Measurements from ENCODE around the gene C19orf33. TPM values are rescaled to one million over a fixed set of nuclear protein-coding genes. Genes with fewer than 3 reads are reported as not detected.

Gene C19orf33
- total RNA-seq, 1 donor from 2014 or later: not detected

- DNase-seq (ENCODE audit: extremely low spot score, unreplicated experiment): no peak
- H3K27ac Mint-ChIP-seq (ENCODE audit: unreplicated experiment): no peak overlapping the region
- no peaks in the 10 kb centered on the region for H3K27me3 Mint-ChIP-seq (ENCODE audit: unreplicated experiment)
- TF ChIP-seq CTCF (IDR thresholded peaks at IDR 0.05): no peak
- H3K9me3 Mint-ChIP-seq (ENCODE audit: unreplicated experiment): no peaks in the 10 kb centered on the region
- H3K4me3 Mint-ChIP-seq (ENCODE audit: unreplicated experiment): no peak overlapping the region
- H3K36me3 Mint-ChIP-seq (ENCODE audit: unreplicated experiment): no peaks in the 10 kb centered on the region
- peaks cover 40% of the 10 kb centered on the region for H3K4me1 Mint-ChIP-seq (ENCODE audit: unreplicated experiment)
These were observed 15.8 kb upstream of the C19orf33 start for GRCh38 chr19:38288123-38288855.

- H3K4me1 Mint-ChIP-seq (ENCODE audit: unreplicated experiment): peaks cover 38% of the 10 kb centered on the region
- peak overlapping the region; percentile 85 for H3K27ac Mint-ChIP-seq (ENCODE audit: unreplicated experiment)
- no peak for TF ChIP-seq CTCF (IDR thresholded peaks at IDR 0.05)
- H3K27me3 Mint-ChIP-seq (ENCODE audit: unreplicated experiment): no peaks in the 10 kb centered on the region
- H3K4me3 Mint-ChIP-seq (ENCODE audit: unreplicated experiment): no peak overlapping the region
- H3K9me3 Mint-ChIP-seq (ENCODE audit: unreplicated experiment): no peaks in the 10 kb centered on the region
- H3K36me3 Mint-ChIP-seq (ENCODE audit: unreplicated experiment): no peaks in the 10 kb centered on the region
- DNase-seq (ENCODE audit: extremely low spot score, unreplicated experiment): no peak
These were observed 14.1 kb upstream of the C19orf33 start for GRCh38 chr19:38289955-38290354.

- Mint-ChIP-seq H3K9me3 (ENCODE audit: unreplicated experiment) (no peaks in the 10 kb centered on the region), H3K36me3 (ENCODE audit: unreplicated experiment) (no peaks in the 10 kb centered on the region), H3K4me3 (ENCODE audit: unreplicated experiment) (no peak overlapping the region), H3K27ac (ENCODE audit: unreplicated experiment) (peak overlapping the region; percentile 85), H3K27me3 (ENCODE audit: unreplicated experiment) (no peaks in the 10 kb centered on the region), H3K4me1 (ENCODE audit: unreplicated experiment) (peaks cover 34% of the 10 kb centered on the region)
- TF ChIP-seq CTCF (IDR thresholded peaks at IDR 0.05): no peak
- DNase-seq (ENCODE audit: extremely low spot score, unreplicated experiment): no peak
These were observed 13.4 kb upstream of the C19orf33 start for GRCh38 chr19:38290631-38291147.

GRCh38 chr19:38291855-38292254 lies 12.2 kb upstream of the C19orf33 start:
- Mint-ChIP-seq H3K9me3 (ENCODE audit: unreplicated experiment) (no peaks in the 10 kb centered on the region), H3K36me3 (ENCODE audit: unreplicated experiment) (no peaks in the 10 kb centered on the region), H3K27me3 (ENCODE audit: unreplicated experiment) (no peaks in the 10 kb centered on the region), H3K4me1 (ENCODE audit: unreplicated experiment) (peaks cover 27% of the 10 kb centered on the region), H3K4me3 (ENCODE audit: unreplicated experiment) (no peak overlapping the region), H3K27ac (ENCODE audit: unreplicated experiment) (no peak overlapping the region)
- no peak for DNase-seq (ENCODE audit: extremely low spot score, unreplicated experiment)
- TF ChIP-seq CTCF (IDR thresholded peaks at IDR 0.05): no peak

GRCh38 chr19:38293281-38293680 lies 10.8 kb upstream of the C19orf33 start:
- Mint-ChIP-seq H3K4me1 (ENCODE audit: unreplicated experiment) (peaks cover 24% of the 10 kb centered on the region), H3K9me3 (ENCODE audit: unreplicated experiment) (no peaks in the 10 kb centered on the region), H3K4me3 (ENCODE audit: unreplicated experiment) (no peak overlapping the region), H3K27ac (ENCODE audit: unreplicated experiment) (no peak overlapping the region), H3K36me3 (ENCODE audit: unreplicated experiment) (no peaks in the 10 kb centered on the region), H3K27me3 (ENCODE audit: unreplicated experiment) (no peaks in the 10 kb centered on the region)
- no peak for DNase-seq (ENCODE audit: extremely low spot score, unreplicated experiment)
- no peak for TF ChIP-seq CTCF (IDR thresholded peaks at IDR 0.05)

Data from osteocyte (in vitro differentiated cells).